ENCODE results near the gene HCST.

DNA sequence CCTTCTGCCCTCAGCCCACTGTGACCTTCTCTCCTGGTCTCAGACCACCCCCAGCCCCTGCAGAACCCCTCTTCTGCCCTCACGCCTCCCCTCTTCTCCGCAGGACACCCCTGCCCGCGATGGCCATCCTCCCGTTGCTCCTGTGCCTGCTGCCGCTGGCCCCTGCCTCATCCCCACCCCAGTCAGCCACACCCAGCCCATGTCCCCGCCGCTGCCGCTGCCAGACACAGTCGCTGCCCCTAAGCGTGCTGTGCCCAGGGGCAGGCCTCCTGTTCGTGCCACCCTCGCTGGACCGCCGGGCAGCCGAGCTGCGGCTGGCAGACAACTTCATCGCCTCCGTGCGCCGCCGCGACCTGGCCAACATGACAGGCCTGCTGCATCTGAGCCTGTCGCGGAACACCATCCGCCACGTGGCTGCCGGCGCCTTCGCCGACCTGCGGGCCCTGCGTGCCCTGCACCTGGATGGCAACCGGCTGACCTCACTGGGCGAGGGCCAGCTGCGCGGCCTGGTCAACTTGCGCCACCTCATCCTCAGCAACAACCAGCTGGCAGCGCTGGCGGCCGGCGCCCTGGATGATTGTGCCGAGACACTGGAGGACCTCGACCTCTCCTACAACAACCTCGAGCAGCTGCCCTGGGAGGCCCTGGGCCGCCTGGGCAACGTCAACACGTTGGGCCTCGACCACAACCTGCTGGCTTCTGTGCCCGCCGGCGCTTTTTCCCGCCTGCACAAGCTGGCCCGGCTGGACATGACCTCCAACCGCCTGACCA, 37.2 kb downstream of the HCST start:
- TF ChIP-seq POLR2A (IDR thresholded peaks at IDR 0.05) (no peak), POLR2AphosphoS5 (IDR thresholded peaks at IDR 0.05) (no peak)
